GM19467 (cell line): Measurements from ENCODE around the gene RNU6-7.

Source experiments
- ATAC-seq: cut with Tn5 transposase; IDR thresholded peaks from one replicate; pipeline ENCODE4 v1.9.1; 2021; ENCODE audit warnings: mild to moderate bottlenecking, moderate library complexity; ENCODE audit not compliant: unreplicated experiment

RNU6-7 gene

DNA sequence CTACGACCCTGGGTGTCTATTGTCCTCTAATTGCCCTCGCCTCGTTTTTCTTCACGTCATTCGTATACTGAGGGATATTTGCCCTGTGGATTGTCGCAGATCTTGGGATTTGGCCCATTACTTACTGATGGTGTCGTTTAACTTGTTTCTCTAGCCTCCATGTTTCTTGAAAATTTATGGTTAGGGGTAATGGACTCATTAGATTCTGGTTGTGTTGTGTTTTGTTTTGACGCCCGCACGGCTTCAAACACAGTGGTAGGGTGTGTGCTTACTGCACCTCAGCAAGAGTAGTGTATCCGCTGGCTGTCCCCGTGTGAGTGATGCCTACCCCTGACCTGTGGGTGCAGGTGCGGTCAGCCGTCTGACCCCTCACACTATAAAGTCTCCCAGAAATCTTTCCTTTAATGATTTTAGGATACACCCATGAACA is 2.1 kb downstream of the RNU6-7 start:
- ATAC-seq, result no peak

DNA sequence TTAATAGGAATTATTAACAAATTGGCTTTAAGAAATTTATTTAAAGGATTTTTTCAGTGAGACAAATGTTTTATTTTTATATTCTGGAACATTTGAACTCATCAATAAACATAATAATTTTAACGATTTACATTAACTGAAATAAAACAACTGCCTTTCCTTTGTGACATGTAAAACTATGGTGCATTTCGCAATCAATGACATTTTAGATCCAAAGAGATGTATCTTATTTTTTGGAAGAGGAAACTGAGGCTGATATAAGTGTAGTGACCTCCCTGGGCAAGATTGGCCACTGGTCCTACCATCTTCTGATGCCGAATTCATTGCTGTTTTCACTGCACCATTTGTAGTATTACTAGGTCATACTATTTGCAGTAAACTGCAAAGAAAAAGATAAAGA is 3.7 kb downstream of the RNU6-7 start:
- no peak for ATAC-seq

DNA sequence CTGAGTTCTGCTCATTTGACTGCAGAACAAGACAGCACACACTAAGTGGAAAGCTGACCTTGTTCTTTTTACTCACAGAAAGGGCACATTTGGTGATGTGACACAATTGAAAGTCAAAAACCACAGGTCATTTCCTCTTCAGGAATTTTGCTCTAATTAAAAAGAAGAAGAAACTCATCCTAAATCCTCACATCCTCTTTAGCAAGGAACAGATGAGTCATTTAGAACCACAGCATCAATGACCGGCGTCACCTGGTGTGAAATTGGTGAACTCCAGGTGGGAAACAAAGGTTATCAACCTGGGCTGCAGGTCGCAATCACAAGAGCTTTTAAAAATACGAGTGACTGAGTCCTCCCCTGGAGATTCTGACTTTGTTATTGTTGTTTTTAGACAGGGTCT is 4.1 kb downstream of the RNU6-7 start:
- ATAC-seq, result no peak

DNA sequence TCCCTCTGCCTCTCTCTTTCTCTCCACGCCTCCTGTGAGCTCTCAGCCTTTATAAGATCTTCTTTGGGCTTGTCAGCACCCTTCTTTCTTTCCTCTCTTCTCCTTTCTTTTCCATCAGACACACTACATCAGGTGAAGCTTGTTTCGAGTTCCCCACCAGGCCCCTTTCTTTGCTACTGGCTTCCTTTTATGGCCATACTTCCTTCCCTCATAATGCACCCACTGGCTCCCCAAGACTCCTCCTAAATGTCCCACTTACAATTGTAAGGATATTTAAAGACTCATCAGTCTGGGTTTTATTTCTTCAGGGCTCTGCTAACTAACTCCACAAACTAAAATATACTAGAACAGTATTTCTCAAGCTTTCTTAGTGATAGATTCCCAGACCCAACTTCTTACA is 4.7 kb downstream of the RNU6-7 start:
- ATAC-seq, result no peak

DNA sequence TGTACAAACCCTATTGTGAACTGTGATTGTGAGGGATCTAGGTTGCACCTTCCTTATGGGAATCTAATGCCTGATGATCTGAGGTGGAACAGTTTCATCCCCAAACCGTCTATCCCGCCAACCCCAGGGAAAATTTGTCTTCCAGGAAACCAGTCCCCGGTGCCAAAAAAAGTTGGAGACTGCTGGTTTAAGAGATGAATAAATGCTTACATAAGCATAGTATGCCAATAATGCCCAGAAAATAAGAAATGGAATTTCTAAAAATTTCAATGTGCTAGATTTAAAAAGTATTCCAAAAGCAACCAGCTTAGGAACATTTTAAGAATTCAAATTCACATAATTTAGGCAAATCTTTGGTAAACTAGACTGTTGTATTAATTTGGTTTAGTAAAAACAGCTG is 6.6 kb downstream of the RNU6-7 start:
- ATAC-seq, result no peak

DNA sequence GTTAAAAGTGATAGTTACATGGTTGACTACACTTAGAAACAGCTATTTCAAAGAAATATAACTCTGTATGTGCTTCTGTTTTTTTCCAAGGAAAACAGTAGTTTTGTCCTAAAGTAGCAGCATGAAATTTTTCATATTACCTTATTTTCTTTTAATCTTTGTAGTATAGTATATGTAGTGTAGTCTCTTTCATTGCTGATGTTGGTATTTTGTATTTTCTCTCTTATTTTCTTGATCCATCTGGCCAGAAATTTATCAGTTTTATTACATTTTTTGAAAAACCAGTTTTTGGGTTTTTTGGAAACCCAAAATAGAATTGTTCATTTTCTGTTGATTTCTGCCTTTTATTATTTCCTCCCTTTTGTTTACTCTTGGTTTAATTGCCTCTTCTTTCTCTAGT is 7.6 kb downstream of the RNU6-7 start:
- ATAC-seq, result no peak

DNA sequence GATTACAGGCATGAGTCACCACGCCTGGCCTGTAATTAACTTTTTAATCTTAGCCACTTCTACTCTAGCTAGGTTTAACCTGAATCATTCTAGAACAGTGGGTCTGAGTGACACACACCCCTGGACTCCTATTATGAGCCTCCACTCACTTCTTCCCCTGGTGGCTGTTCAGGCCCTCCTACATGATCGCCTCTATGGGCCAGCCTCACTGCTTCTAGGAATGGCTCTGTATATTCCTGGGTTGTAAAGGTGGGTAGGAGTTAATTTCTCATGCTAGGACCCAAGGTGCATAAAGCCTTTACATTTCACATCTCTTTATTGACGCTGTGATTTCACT is 9.2 kb downstream of the RNU6-7 start:
- no peak for ATAC-seq

DNA sequence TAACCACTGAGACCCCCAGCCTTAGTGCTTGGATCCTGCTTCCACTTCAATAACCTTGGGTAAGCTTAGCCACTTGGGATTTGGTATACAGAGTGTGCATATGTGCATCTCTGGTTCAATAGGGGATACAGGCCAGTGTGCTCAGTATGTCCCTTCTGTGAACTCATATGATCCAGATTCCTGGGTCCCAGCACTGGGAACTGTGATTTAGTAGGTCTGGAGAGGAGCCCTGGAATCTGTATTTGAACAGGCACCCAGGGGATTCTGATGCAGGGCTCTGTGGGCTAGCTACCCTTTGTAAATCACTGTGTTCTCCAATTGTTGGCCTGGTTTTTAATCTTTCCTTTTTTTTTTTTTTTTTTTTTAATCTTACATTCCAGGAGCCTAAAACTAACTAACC is 11.0 kb downstream of the RNU6-7 start:
- ATAC-seq, result no peak

DNA sequence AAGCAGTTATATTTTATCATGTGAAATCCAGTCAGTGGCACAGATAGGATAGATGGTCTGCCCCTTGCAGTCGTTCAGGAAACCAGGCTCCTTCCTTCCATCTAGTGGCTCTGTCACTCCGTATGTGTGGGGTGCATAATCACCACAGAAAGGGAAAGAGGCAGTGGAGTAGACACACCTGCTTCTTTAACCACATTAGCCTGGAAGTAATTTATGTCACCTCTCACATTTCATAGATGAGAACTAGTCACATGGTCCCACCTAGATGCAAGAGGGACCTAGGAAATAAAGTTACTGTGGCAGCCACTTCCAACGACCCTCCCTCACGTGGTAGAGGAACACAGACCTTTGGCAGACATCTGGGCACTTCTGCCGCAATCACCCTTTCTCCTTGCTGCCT is 15.5 kb downstream of the RNU6-7 start:
- ATAC-seq, result no peak

DNA sequence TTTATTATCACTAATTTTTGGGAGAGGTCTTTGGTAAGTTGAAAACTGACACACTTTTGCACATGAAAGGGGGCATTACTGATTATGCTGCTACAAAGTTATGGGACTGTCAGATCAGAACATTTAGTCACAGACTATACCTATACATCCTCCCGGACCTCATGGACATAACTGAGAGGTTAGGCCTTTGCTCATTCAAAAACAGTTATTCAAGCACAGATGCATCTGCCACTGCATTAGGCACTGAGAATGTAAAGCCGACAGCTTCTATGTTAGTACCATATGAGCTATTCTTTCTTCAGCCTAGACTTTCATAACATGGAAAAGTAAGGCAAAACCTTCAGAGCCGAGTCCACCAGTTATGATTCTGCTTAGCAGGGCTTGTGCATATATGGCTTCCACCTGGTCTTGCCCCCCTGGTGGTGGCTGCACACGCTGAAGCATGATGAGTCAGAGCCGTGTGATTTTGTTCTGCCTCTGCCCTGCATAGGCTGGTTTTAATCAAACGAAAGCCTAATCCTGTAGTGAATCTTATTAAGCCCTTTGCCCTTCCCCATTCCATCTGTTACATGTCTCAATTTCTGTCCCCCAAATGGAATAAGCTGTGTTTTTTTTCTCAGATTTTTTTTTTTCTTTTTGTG is 23.0 kb downstream of the RNU6-7 start:
- no peak for ATAC-seq

DNA sequence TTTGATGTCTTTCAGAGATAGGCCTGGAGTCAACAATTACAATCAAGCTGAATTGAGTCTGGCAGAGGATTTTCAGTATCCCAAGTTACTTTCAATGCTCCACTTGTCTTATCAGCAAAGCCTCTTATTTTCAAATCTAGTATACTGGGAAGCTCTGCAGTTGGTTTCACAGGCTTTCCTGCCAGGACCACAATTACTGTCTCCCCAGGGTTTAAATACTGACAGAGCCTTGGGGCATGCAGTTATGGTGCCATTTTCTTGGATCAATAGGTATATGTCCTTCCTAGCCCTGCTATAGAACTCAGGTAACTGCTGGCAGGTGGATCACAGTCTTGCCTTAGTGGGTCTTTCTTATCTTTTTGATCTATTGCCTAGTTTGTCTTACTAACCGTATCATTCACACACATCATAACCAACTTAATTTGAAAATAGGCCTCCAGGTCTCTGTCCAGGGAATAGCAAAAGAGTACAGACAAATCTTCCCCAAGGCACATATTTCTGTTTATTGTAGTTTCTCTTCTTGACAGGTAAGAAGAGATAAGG is 23.6 kb downstream of the RNU6-7 start:
- ATAC-seq, result no peak

DNA sequence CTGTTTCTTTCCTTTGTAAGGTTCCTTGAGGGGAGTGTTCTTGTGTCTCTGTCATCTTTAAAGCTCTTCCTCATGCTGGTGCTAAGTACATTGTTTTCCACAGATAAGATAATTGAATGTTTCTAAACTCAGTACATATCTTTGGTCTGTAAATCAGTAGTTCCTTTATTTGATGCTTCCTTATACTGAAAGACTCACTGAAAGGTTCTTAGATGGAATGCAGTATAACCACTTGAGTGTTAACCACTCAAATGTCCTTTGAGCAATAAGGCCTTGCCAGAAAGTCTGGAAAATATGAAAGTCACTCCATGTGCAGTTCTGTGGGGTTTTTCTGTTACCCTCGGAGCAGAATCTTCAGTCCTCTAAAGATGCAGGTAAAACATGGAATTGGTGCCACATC is 24.2 kb downstream of the RNU6-7 start:
- ATAC-seq, result no peak

DNA sequence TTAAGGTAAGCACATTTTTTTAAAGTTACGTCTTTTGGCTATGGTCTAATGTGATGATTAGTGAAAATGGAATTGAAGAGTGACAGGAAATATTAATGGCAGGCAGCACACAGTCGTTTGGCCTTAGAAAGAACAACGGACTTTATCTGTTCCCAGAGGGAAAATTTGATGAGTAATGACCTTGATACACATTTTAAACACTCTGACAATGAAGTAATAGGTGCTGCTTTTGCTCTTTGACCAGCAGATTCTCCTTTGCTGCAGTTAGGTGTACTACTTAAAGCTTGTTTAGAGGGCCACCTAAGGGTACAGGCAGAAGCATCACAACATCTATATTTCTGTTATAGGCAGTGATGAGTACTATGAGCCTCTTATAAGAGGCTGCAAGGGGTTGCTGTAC is 28.3 kb downstream of the RNU6-7 start:
- ATAC-seq, result no peak

DNA sequence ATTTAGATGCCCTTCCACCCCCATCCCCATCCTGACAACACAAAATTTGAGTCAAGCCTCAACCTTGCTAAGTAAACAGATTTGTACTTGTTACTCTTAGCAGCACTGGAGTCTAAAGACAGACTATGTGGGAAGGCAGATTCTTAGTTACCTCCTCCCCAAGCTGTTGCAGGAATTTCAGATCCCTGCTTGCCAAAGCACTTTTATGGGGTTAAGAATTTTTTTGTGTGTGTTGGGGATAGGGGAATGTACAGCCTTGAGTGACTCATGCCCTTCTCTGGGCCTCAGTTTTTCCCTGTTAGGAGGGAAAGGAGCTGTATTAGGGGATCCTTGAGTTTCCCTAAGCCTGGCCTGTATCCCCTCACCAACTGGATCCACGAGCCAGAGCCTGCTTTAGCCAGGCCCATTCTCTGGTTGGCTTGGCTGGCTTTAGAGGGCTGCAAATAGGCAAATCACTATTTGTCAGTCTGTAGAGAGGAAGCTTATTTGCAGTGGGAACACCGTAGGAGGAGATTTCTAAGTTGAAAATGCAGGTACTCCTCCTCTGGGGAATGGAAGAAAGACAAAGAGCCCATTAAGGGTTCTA is 28.9 kb downstream of the RNU6-7 start:
- no peak for ATAC-seq

DNA sequence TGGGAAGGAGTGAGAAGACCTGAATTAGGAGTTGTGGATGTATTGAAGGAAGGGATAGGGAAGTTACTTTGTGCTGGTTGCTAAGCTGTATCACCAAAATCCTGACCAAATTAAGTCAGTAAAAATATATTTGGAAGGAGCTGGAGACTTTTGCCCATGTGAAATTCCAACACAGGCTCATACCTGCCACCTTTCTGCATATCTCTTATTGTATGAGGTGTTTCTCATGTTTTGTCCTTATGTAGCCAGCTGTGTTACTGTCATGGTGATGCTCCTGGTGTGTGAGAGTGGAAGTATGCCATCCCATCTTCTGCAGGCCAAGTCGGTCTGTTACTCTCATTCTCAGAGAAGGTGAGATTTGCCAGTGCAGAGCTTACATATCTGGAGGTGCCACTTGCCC is 30.6 kb downstream of the RNU6-7 start:
- no peak for ATAC-seq

DNA sequence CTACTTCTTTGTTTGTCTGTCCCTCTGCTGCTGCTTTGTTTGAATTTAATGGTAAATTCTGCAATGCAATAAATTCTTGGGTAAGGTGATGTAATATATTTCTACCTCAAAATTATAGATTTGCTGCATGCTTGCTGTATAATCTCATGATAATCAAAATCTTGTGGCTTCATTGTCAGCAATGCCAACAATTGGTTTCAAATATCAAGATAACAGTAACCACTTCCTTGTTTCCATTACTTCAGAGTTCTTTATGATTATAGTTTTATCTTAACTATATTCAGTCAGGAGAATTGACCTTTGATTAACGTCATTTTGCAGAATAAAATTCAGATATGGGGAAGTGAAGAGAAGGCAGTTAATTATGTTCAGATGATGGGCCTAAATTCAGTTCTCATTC is 31.4 kb downstream of the RNU6-7 start:
- ATAC-seq, result no peak

DNA sequence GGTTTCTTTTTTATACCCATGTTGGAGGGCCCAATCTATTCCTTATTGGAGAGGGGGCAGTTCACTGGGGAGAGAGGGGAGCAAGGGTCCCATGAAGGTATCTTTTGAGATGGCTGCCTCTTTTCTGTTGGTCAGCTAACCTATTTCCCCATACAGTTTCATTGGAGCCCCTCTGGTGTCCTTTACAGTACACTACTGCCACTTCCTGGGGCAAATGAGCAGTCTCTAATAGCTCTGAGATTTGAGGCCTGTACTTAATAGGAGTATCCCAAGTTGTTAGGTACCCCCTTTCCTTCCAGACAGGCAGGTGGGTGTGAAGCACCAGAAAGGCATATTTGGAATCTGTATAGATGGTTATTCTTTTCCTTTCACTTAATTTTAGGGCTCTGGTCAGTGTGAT is 42.6 kb downstream of the RNU6-7 start:
- no peak for ATAC-seq

DNA sequence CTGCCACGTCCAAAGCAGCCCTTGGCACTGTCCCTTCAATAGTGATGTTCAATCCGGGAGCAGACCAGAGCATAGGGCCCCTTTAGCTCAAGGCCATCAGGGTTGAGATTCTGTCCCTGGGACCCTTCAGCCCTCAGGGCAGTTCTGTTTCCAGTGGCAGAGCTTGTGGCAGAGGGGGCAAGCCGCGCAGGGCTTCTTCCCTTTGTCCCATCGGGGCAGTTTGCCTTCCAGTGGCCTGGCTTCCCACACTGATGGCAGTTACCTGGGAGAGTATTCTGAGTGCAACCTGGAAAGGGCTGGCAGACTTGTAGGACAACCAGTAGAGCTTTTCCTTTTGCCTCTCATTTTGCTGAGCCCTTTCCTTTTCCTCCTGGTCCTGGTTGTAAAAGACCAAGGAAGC is 44.9 kb downstream of the RNU6-7 start:
- no peak for ATAC-seq

DNA sequence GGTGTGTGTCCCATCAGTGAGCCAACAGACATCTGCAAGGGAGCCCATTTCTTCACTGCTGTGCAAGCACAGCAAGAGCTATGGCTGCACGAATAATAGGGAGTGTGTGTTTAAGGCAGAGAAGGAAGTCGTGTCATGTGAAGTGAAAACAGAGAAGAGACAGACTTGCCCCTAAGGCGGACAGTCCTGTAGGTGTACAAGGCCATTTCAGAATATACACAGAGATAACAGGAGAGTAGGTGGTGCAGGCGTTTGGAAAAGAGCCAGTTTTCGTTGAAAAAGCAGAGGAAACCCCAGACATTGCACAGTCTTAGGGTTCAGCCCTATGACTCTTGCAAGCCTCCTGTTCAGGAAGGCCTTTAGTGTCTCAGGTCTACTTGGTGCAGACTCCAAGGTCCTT is 47.5 kb downstream of the RNU6-7 start:
- no peak for ATAC-seq

DNA sequence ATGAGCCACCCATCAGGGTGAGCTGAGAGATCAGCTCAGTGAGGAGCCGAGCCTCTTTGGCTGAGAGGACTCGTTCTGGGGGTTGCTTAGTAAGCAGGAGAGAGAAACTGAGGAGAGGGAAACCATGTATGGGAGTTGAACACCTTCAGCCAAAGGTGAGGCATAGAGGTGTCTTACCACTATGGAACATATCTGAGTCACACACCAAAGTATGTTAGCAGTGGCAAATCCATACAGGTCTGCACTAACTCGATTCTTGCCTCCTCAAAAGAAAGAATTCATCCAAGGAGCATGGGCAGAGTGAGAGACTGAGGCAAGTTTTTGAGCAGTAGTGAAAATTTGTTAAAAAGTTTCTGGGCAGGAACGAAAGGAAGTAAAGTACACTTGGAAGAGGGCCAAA is 47.9 kb downstream of the RNU6-7 start:
- ATAC-seq, result no peak

DNA sequence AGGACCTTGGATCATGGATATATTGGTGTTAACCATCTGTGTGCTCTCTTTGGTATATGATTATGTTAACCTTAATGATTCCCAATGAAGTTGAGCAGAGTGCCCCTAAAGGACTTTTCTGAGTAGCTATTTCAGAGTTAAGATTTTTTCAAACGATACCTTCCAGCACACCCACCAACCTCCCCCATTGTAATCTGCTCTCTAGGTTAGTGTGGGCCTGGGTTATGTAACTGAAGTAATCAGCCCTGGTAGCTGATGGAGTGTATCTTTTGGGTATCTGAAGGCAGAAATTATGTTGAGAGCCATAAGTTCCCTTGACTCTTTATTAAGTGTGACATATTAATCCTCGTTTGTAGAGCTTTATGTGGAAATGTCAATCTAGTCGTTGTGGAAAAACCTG is 48.8 kb downstream of the RNU6-7 start:
- no peak for ATAC-seq

DNA sequence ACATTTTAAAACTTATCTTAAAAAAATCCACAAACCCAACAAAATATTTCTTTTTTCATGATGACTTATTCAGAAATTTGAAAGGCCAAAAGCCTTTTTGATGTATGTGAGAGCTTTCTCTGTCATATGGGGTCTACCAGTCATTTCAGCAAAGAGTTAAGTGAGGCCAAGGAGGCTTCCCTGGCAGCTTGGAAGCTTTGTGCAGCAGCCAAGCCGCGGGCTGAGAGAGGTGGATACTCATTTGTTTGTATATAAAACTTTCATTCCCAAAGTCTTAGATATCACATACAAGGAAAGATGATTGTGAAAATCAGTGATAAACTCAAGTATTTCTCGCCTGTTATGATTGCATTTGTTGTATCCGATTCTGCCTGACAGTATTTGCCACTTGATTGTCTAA is 49.7 kb downstream of the RNU6-7 start:
- no peak for ATAC-seq
